GM12874 (cell line): ENCODE measurements around the gene TTN.

ENCODE experiments used
- CTCF ChIP-seq: IDR thresholded peaks from 2 replicates; pipeline ENCODE4 v1.5.1; 2011; ENCODE audit warnings: low read depth, mild to moderate bottlenecking, control low read depth, low read length, moderate library complexity; ENCODE audit not compliant: insufficient read depth

Gene TTN

GRCh38 chr2:178807227-178808008, at the start of gene TTN:
Gene TTN (minus strand): TSS chr2:178807423. CDS start chr2:178804642, 2,781 bp downstream.
- TF ChIP-seq CTCF, result no peak

GRCh38 chr2:178855151-178855550, 47.9 kb upstream of the TTN start:
- TF ChIP-seq CTCF, result no peak

- TF ChIP-seq CTCF, result no peak
Measured at GRCh38 chr2:178848335-178848734, 41.1 kb upstream of the TTN start.

- no peak for TF ChIP-seq CTCF
Measured at GRCh38 chr2:178846458-178846802, 39.2 kb upstream of the TTN start.

- no peak for TF ChIP-seq CTCF
Measured at GRCh38 chr2:178845566-178846457, 38.6 kb upstream of the TTN start.

GRCh38 chr2:178844701-178845100, 37.5 kb upstream of the TTN start:
- no peak for TF ChIP-seq CTCF

GRCh38 chr2:178844269-178844668, 37.0 kb upstream of the TTN start:
- TF ChIP-seq CTCF, result no peak
